ENCODE measurements around the gene CPNE1. TPM values are rescaled to one million over a fixed set of nuclear protein-coding genes. Genes with fewer than 3 reads are reported as not detected.

The CPNE1 gene
- total RNA-seq, 1 experiment from 2014 or later, result 155 TPM

DNA sequence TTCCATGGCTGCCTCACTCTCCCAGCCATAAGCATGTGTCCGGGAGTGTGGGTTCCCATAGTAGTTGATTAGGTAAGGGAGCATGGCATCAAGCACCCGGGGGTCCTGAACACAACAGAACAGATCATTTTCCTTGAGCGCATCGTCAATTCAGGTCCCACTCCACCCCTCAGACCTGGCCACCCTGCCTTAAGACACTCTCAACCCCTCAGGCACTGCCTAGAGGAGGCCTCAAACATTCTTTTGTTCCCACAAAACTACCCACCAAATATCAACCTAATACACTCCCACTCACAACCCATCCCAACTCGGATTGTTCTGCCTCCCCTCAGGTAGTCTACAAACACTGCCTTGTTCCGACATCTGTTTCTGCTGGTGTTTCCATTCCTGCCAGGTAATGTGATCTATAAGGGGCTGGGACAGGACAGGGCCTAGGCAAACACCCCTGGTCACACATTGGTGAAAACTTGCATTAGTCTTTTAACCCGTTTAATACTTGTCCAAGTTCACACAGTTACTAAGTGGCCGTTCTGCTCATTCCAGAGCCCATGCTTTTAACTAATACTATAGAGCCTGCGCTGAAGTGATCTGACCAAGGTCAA, 33.1 kb upstream of the CPNE1 start:
- no peak overlapping the region for H3K14ac ChIP-seq (ENCODE audit: insufficient read depth, low read length)
- H3K79me2 ChIP-seq (ENCODE audit: insufficient read depth, low read length), result no peaks in the 10 kb centered on the region
- no peaks in the 10 kb centered on the region for H3K4me1 ChIP-seq (ENCODE audit: insufficient read depth, low read length)
- Mint-ChIP-seq H3K27ac (peak overlapping the region in 1 of 3 experiments; percentile 26; a peak in 1 of 7 replicates), H3K9me3 (no peaks in the 10 kb centered on the region), H3K27me3 (ENCODE audit: low read depth) (peaks cover 2% of the 10 kb centered on the region; the same call in 1 of the 2 replicates), H3K36me3 (ENCODE audit: insufficient read depth in 1 of 3, low read depth in 3 of 3) (peaks cover 9 to 36% (median 26%) of the 10 kb centered on the region in 3 experiments; a peak in 6 of 7 replicates), H3K4me3 (peak overlapping the region; percentile 93 to 97), H3K4me1 (peaks cover 17 to 18% of the 10 kb centered on the region in 2 experiments)
- WGBS (ENCODE audit: extremely low coverage, insufficient read length, low lambda C conversion rate), result no CpG with 5 or more reads among the region's 9 CpGs
- H3K4ac ChIP-seq (ENCODE audit: low read depth, low read length), result no peak overlapping the region
- H2AFZ ChIP-seq (ENCODE audit: low read length), result no peak overlapping the region
- H3K4me2 ChIP-seq (ENCODE audit: insufficient read depth, insufficient read length, low read length), result peak overlapping the region; percentile 94
- no peaks in the 10 kb centered on the region for H3K79me1 ChIP-seq (ENCODE audit: insufficient read depth, low read depth, low read length, poor library complexity, severe bottlenecking)
- no peaks in the 10 kb centered on the region for H3K9me3 ChIP-seq (ENCODE audit: control insufficient read depth, low read depth, low read length)
- no peak overlapping the region for H3K18ac ChIP-seq (ENCODE audit: insufficient read length, low read depth, low read length)
- H3K23me2 ChIP-seq (ENCODE audit: insufficient read length, low read depth, low read length, poor library complexity, severe bottlenecking), result peaks cover 8% of the 10 kb centered on the region
- H4K8ac ChIP-seq (replicated peaks; ENCODE audit: insufficient read length, low read depth, low read length), result no peak overlapping the region
- no peak overlapping the region for H2BK20ac ChIP-seq (ENCODE audit: low read depth, low read length, poor library complexity, severe bottlenecking)
- H3T11ph ChIP-seq (ENCODE audit: low read length), result no peak overlapping the region
- no peak overlapping the region for H2BK5ac ChIP-seq (ENCODE audit: insufficient read length, low read length)
- H3K23ac ChIP-seq (ENCODE audit: insufficient read length, low read depth, low read length), result no peak overlapping the region
- no peak overlapping the region for H3K9ac ChIP-seq (ENCODE audit: extremely low read depth, insufficient read length, low read length)
- H3K27ac ChIP-seq (ENCODE audit: insufficient read length, low read depth, low read length), result no peak overlapping the region
- no peak overlapping the region for H4K91ac ChIP-seq (ENCODE audit: insufficient read length, low read depth, low read length)
- no peak for DNase-seq
- H2BK120ac ChIP-seq (ENCODE audit: low read depth, low read length, poor library complexity, severe bottlenecking), result no peak overlapping the region
- no peak overlapping the region for H2BK15ac ChIP-seq (ENCODE audit: low read depth, low read length)
- H3K56ac ChIP-seq (ENCODE audit: insufficient read length, low read depth, low read length), result no peak overlapping the region
- H4K5ac ChIP-seq (ENCODE audit: insufficient read length, low read depth, low read length), result no peak overlapping the region
- H4K20me1 ChIP-seq (ENCODE audit: control insufficient read depth, insufficient read depth, insufficient read length), result no peaks in the 10 kb centered on the region
- no peak overlapping the region for H2AK5ac ChIP-seq (ENCODE audit: insufficient read length, low read length)
- no peak overlapping the region for H2BK12ac ChIP-seq (ENCODE audit: insufficient read length, low read depth, low read length)
- TF ChIP-seq, protein P1, sequence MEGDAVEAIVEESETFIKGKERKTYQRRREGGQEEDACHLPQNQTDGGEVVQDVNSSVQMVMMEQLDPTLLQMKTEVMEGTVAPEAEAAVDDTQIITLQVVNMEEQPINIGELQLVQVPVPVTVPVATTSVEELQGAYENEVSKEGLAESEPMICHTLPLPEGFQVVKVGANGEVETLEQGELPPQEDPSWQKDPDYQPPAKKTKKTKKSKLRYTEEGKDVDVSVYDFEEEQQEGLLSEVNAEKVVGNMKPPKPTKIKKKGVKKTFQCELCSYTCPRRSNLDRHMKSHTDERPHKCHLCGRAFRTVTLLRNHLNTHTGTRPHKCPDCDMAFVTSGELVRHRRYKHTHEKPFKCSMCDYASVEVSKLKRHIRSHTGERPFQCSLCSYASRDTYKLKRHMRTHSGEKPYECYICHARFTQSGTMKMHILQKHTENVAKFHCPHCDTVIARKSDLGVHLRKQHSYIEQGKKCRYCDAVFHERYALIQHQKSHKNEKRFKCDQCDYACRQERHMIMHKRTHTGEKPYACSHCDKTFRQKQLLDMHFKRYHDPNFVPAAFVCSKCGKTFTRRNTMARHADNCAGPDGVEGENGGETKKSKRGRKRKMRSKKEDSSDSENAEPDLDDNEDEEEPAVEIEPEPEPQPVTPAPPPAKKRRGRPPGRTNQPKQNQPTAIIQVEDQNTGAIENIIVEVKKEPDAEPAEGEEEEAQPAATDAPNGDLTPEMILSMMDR (conservative IDR thresholded peaks at IDR 0.05), result no peak
- H3K27me3 ChIP-seq (ENCODE audit: insufficient read depth, low read length), result no peaks in the 10 kb centered on the region

All from H9 (cell line).